HCT116 (cell line): ENCODE data around the gene CLRN3. TPM values are rescaled to one million over a fixed set of nuclear protein-coding genes. Genes with fewer than 3 reads are reported as not detected.

Experiments used
- ATAC-seq: fragments of 200-7000 bp; cut with Tn5 transposase; 2 replicates; pipeline ENCODE4 v1.9.1; 2020; ENCODE audit warnings: mild to moderate bottlenecking, moderate library complexity
- BruUV-seq: library from RNA; stranded (reverse); fragments of 400-500 nt; replicated peaks from 2 replicates; lab custom pipeline; 2021; lab: Mats Ljungman, UMichigan
- CTCF ChIA-PET: fragments of 300-600 bp; sonication (Branson Sonifier 250); formaldehyde crosslinking; loops from one replicate; lab custom pipeline; 2021; ENCODE audit warnings: antibody characterized with exemption; lab: Charles Lee
- POLR2A ChIA-PET: fragments of 300-600, 350-600 bp; sonication (Branson Sonifier 250); formaldehyde crosslinking; loops from one replicate; lab custom pipeline; 2021; ENCODE audit warnings: antibody characterized with exemption; lab: Charles Lee
- RAD21 ChIA-PET, 2 experiments: fragments of 300-600 bp; sonication (Branson Sonifier 250); formaldehyde crosslinking; loops; one replicate each; lab custom pipeline; 2023; ENCODE audit warnings: low total read pairs in 2 of 2; ENCODE audit not compliant: uncharacterized antibody in 2 of 2, unreplicated experiment in 2 of 2, low non-redundant PET in 1 of 2; lab: Charles Lee
- DNase-seq: peaks from one replicate; pipeline ENCODE4 v3.0.0-alpha.2; 2010; ENCODE audit warnings: low read depth, low spot score
- H2AFZ ChIP-seq: fragments of 200-600 bp; shearing (Covaris generic), sonication (generic); 2 replicates; pipeline ENCODE4 v1.6.1; 2017; ENCODE audit warnings: low read depth, mixed run types, mixed read lengths, antibody characterized with exemption, low read length; ENCODE audit not compliant: poor library complexity, severe bottlenecking
- H3K27ac ChIP-seq: 2 replicates; pipeline ENCODE4 v1.5.1; 2012; ENCODE audit warnings: low read depth, low read length
- H3K27me3 ChIP-seq: fragments of 200-600 bp; sonication (generic); 2 replicates; pipeline ENCODE4 v1.6.1; 2016; ENCODE audit warnings: mixed run types, low read length, mixed read lengths; ENCODE audit not compliant: insufficient read depth
- H3K36me3 ChIP-seq, 2 experiments: fragments of 200-500 bp in 1 of 2; fragments of 200-600 bp in 1 of 2; sonication (Bioruptor generic) in 1 of 2; sonication (generic) in 1 of 2; 2 replicates each; pipeline versions ENCODE4 v1.5.1 to v1.6.1; 2014 to 2016; ENCODE audit warnings: low read length in 2 of 2, inconsistent platforms in 1 of 2, mixed read lengths in 1 of 2, mixed run types in 1 of 2; ENCODE audit not compliant: insufficient read depth in 2 of 2, control insufficient read depth in 1 of 2
- H3K4me1 ChIP-seq, 2 experiments: fragments of 200-600 bp in 1 of 2; sonication (generic) in 1 of 2; 2 replicates each; pipeline versions ENCODE4 v1.5.1 to v1.6.1; 2012 to 2017; ENCODE audit warnings: low read length in 2 of 2, inconsistent platforms in 1 of 2, mild to moderate bottlenecking in 1 of 2, mixed read lengths in 1 of 2, mixed run types in 1 of 2, moderate library complexity in 1 of 2; ENCODE audit not compliant: insufficient read depth in 2 of 2, control insufficient read depth in 1 of 2
- H3K4me2 ChIP-seq: fragments of 200-600 bp; sonication (generic); 2 replicates; pipeline ENCODE4 v1.6.1; 2017; ENCODE audit warnings: mixed run types, low read length, mixed read lengths
- H3K4me3 ChIP-seq, 2 experiments: fragments of 200-600 bp in 1 of 2; sonication (generic) in 1 of 2; replicated peaks in 1 of 2; 2 replicates each; pipeline ENCODE4 v1.5.1; 2011 to 2016; ENCODE audit warnings: low read length in 2 of 2, control low read depth in 1 of 2, low read depth in 1 of 2, mild to moderate bottlenecking in 1 of 2, mixed read lengths in 1 of 2, mixed run types in 1 of 2
- H3K79me2 ChIP-seq: fragments of 200-600 bp; sonication (generic); 2 replicates; pipeline ENCODE4 v1.6.1; 2017; ENCODE audit warnings: mild to moderate bottlenecking, mixed run types, low read length, moderate library complexity, mixed read lengths; ENCODE audit not compliant: insufficient read depth
- H3K9ac ChIP-seq: fragments of 200-600 bp; sonication (generic); 2 replicates; pipeline ENCODE4 v1.6.1; 2016; ENCODE audit warnings: low read length, mixed read lengths
- H3K9me2 ChIP-seq: fragments of 200-600 bp; sonication (generic), shearing (Covaris generic); 2 replicates; pipeline ENCODE4 v1.6.1; 2017; ENCODE audit warnings: mixed run types, mild to moderate bottlenecking, moderate library complexity; ENCODE audit not compliant: insufficient read depth
- H3K9me3 ChIP-seq, 2 experiments: fragments of 200-500 bp in 1 of 2; fragments of 200-600 bp in 1 of 2; sonication (Bioruptor generic) in 1 of 2; sonication (generic) in 1 of 2; 2 replicates each; pipeline ENCODE4 v1.6.1; 2014 to 2017; ENCODE audit warnings: low read length in 2 of 2, mixed read lengths in 2 of 2, inconsistent platforms in 1 of 2, low read depth in 1 of 2, mild to moderate bottlenecking in 1 of 2, mixed run types in 1 of 2, moderate library complexity in 1 of 2; ENCODE audit not compliant: control insufficient read depth in 1 of 2, insufficient read depth in 1 of 2
- H4K20me1 ChIP-seq: fragments of 200-600 bp; sonication (generic), shearing (Covaris generic); 2 replicates; pipeline ENCODE4 v1.6.1; 2017; ENCODE audit warnings: mixed run types, mild to moderate bottlenecking, moderate library complexity; ENCODE audit not compliant: insufficient read depth
- CBX3 ChIP-seq: IDR thresholded peaks from 2 replicates; pipeline ENCODE4 v1.6.1; 2012; ENCODE audit warnings: low read depth
- EZH2phosphoT487 ChIP-seq: fragments of 200-600 bp; IDR thresholded peaks from 2 replicates; pipeline ENCODE4 v1.6.1; 2018; ENCODE audit warnings: antibody characterized with exemption, borderline replicate concordance
- FOSL1 ChIP-seq: IDR thresholded peaks from 2 replicates; pipeline ENCODE4 v1.6.1; 2012; ENCODE audit warnings: low read depth
- JUND ChIP-seq: IDR thresholded peaks from 2 replicates; pipeline ENCODE4 v1.6.1; 2012
- SIN3A ChIP-seq: IDR thresholded peaks from 2 replicates; pipeline ENCODE4 v1.6.1; 2012; ENCODE audit warnings: low read depth
- SP1 ChIP-seq: IDR thresholded peaks from 2 replicates; pipeline ENCODE4 v1.6.1; 2012; ENCODE audit warnings: low read depth
- TCF7L2 ChIP-seq: IDR thresholded peaks from 2 replicates; pipeline ENCODE4 v1.7.0; 2011; ENCODE audit warnings: borderline replicate concordance, inconsistent platforms; ENCODE audit not compliant: insufficient read depth, insufficient read length; ENCODE audit errors: extremely low read depth
- ZFX ChIP-seq: fragments of 450-650 bp; IDR thresholded peaks from 2 replicates; pipeline ENCODE4 v1.6.1; 2017
- ZNF274 ChIP-seq: fragments of 200-500 bp; sonication (Bioruptor generic); IDR thresholded peaks from 2 replicates; pipeline ENCODE4 v1.6.1; 2014; ENCODE audit warnings: mild to moderate bottlenecking, low read depth, low read length, inconsistent platforms
- intact Hi-C: fragments of 100-400 bp; cut with micrococcal nuclease; formaldehyde crosslinking; loops from 2 replicates; pipeline ENCODE4 v1.10.0; 2022
- total RNA-seq: library from RNA; stranded (reverse); gene quantifications from one replicate; pipeline ENCODE4 v1.2.1, GENCODE V29; 2021; ENCODE audit not compliant: unreplicated experiment
- TF ChIP-seq, protein P1 (sequence below), 3 experiments: fragments of 200-600 bp in 1 of 3; sonication (generic) in 1 of 3; IDR thresholded peaks in 2 of 3; conservative IDR thresholded peaks in 1 of 3; 2 replicates each; pipeline ENCODE4 v1.5.1; 2012 to 2017; ENCODE audit warnings: low read depth in 2 of 3, low read length in 2 of 3, antibody characterized with exemption in 1 of 3, borderline replicate concordance in 1 of 3, control low read depth in 1 of 3, mild to moderate bottlenecking in 1 of 3, mixed read lengths in 1 of 3, mixed run types in 1 of 3, moderate library complexity in 1 of 3; ENCODE audit not compliant: insufficient read depth in 1 of 3
- TF ChIP-seq, protein P2 (sequence below): IDR thresholded peaks from 2 replicates; pipeline ENCODE4 v1.6.1; 2012
- TF ChIP-seq, protein P3 (sequence below): IDR thresholded peaks from 2 replicates; pipeline ENCODE4 v1.6.1; 2011; ENCODE audit warnings: mild to moderate bottlenecking, low read length, moderate library complexity; ENCODE audit not compliant: insufficient replicate concordance; ENCODE audit errors: extremely low read depth

CLRN3 gene
- total RNA-seq, 1 experiment from 2014 or later, result 0.39 TPM

DNA sequence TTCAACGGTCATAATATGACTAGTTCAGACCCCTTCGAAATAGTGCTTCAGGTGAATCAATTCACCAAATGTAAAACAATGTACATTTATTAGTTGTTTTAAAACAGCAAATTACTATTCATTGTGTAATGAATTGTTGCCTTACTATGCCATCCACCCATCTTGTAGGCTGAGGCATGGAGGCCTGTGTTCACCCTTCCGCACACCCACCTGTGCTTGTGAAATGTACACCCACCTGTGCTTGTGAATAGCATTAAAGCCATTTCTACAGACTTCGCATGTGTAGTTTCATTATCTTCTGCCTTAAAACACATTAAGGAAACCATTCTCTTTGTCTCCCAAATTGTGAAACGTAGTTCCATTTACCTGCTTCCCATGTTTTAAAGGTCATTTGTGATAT lies 16.8 kb downstream of the CLRN3 start:
- Histone ChIP-seq H3K27ac (no peak overlapping the region), H3K79me2 (no peaks in the 10 kb centered on the region), H3K27me3 (peaks cover 18% of the 10 kb centered on the region; the same call in 1 of the 2 replicates), H3K4me1 (no peaks in the 10 kb centered on the region), H3K9me2 (no peaks in the 10 kb centered on the region), H3K9me3 (no peaks in the 10 kb centered on the region), H3K9ac (no peak overlapping the region), H4K20me1 (no peaks in the 10 kb centered on the region), H2AFZ (no peak overlapping the region), H3K4me2 (no peak overlapping the region), H3K4me3 (no peak overlapping the region), H3K36me3 (no peaks in the 10 kb centered on the region)
- ATAC-seq, result no peak
- CTCF ChIA-PET, result no interaction called here
- RAD21 ChIA-PET, result no interaction called here
- intact Hi-C loops, result no loop called here
- POLR2A ChIA-PET, result no interaction called here
- no TSS peak for BruUV-seq
- TF ChIP-seq EZH2phosphoT487 (no peak), TCF7L2 (no peak), ZNF274 (no peak), CBX3 (no peak), SP1 (no peak), JUND (no peak), ZFX (no peak), SIN3A (no peak), FOSL1 (no peak)
- TF ChIP-seq, protein P1, sequence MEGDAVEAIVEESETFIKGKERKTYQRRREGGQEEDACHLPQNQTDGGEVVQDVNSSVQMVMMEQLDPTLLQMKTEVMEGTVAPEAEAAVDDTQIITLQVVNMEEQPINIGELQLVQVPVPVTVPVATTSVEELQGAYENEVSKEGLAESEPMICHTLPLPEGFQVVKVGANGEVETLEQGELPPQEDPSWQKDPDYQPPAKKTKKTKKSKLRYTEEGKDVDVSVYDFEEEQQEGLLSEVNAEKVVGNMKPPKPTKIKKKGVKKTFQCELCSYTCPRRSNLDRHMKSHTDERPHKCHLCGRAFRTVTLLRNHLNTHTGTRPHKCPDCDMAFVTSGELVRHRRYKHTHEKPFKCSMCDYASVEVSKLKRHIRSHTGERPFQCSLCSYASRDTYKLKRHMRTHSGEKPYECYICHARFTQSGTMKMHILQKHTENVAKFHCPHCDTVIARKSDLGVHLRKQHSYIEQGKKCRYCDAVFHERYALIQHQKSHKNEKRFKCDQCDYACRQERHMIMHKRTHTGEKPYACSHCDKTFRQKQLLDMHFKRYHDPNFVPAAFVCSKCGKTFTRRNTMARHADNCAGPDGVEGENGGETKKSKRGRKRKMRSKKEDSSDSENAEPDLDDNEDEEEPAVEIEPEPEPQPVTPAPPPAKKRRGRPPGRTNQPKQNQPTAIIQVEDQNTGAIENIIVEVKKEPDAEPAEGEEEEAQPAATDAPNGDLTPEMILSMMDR (IDR thresholded peaks at IDR 0.05 in 2 of 3, conservative IDR thresholded peaks at IDR 0.05 in 1 of 3; ENCODE audit: borderline replicate concordance in 1 of 3, insufficient read depth in 1 of 3, low read depth in 2 of 3, low read length in 2 of 3), result no peak
- TF ChIP-seq, protein P2, sequence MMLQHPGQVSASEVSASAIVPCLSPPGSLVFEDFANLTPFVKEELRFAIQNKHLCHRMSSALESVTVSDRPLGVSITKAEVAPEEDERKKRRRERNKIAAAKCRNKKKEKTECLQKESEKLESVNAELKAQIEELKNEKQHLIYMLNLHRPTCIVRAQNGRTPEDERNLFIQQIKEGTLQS, result no peak
- TF ChIP-seq, protein P3, sequence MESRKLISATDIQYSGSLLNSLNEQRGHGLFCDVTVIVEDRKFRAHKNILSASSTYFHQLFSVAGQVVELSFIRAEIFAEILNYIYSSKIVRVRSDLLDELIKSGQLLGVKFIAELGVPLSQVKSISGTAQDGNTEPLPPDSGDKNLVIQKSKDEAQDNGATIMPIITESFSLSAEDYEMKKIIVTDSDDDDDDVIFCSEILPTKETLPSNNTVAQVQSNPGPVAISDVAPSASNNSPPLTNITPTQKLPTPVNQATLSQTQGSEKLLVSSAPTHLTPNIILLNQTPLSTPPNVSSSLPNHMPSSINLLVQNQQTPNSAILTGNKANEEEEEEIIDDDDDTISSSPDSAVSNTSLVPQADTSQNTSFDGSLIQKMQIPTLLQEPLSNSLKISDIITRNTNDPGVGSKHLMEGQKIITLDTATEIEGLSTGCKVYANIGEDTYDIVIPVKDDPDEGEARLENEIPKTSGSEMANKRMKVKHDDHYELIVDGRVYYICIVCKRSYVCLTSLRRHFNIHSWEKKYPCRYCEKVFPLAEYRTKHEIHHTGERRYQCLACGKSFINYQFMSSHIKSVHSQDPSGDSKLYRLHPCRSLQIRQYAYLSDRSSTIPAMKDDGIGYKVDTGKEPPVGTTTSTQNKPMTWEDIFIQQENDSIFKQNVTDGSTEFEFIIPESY, result no peak
- DNase-seq, result no peak
